Activated CD4-positive, alpha-beta T cell treated with anti-CD3 and anti-CD28 coated beads for 36 hours (primary cell): ENCODE measurements around the gene EHD2. TPM values are rescaled to one million over a fixed set of nuclear protein-coding genes. Genes with fewer than 3 reads are reported as not detected.
"Not testable (repeated sequence)": the region's sequence is repeated elsewhere in the genome, so short reads cannot be mapped to it uniquely, and the experiment has no call there.

Experiments used
- ATAC-seq: fragments of 200-7000 bp; cut with Tn5 transposase; one replicate; pipeline ENCODE4 v1.10.0; 2021; ENCODE audit warnings: mild to moderate bottlenecking, moderate library complexity
- CTCF ChIA-PET: fragments of 350-600 bp; sonication (Branson Sonifier 250); formaldehyde crosslinking; loops from one replicate; lab custom pipeline; 2021; ENCODE audit warnings: antibody characterized with exemption; lab: Charles Lee
- POLR2A ChIA-PET: fragments of 350-600 bp; sonication (Branson Sonifier 250); formaldehyde crosslinking; loops from one replicate; lab custom pipeline; 2021; ENCODE audit warnings: antibody characterized with exemption, inconsistent platforms; lab: Charles Lee
- DNase-seq: peaks from one replicate; pipeline ENCODE4 v3.0.0-alpha.2; 2020
- H3K27ac Mint-ChIP-seq: one replicate; pipeline ENCODE4 v1.8.0; 2021; ENCODE audit warnings: mixed read lengths
- H3K27me3 Mint-ChIP-seq: one replicate; pipeline ENCODE4 v1.8.0; 2021; ENCODE audit warnings: mixed read lengths
- H3K36me3 Mint-ChIP-seq: one replicate; pipeline ENCODE4 v1.8.0; 2021; ENCODE audit warnings: low read depth, mixed read lengths
- H3K4me1 Mint-ChIP-seq: one replicate; pipeline ENCODE4 v1.8.0; 2021; ENCODE audit warnings: mixed read lengths
- H3K4me3 Mint-ChIP-seq: one replicate; pipeline ENCODE4 v1.8.0; 2021; ENCODE audit warnings: mild to moderate bottlenecking, moderate library complexity, mixed read lengths
- H3K9me3 Mint-ChIP-seq: one replicate; pipeline ENCODE4 v1.8.0; 2021; ENCODE audit warnings: low read depth, mixed read lengths
- intact Hi-C, 2 experiments: fragments of 100-400 bp; cut with DNase I in 1 of 2; cut with micrococcal nuclease in 1 of 2; formaldehyde crosslinking; loops; one replicate each; pipeline versions ENCODE4 v1.14.2 to v1.15.1; 2022 to 2024; cut with DNase I, micrococcal nuclease
- total RNA-seq, 2 experiments: library from RNA; stranded (reverse); gene quantifications; one replicate each; pipeline ENCODE4 v1.2.3, GENCODE V29; 2021

The EHD2 gene
- total RNA-seq, 2 experiments from 2014 or later, result 1.6 to 2.5 TPM

DNA sequence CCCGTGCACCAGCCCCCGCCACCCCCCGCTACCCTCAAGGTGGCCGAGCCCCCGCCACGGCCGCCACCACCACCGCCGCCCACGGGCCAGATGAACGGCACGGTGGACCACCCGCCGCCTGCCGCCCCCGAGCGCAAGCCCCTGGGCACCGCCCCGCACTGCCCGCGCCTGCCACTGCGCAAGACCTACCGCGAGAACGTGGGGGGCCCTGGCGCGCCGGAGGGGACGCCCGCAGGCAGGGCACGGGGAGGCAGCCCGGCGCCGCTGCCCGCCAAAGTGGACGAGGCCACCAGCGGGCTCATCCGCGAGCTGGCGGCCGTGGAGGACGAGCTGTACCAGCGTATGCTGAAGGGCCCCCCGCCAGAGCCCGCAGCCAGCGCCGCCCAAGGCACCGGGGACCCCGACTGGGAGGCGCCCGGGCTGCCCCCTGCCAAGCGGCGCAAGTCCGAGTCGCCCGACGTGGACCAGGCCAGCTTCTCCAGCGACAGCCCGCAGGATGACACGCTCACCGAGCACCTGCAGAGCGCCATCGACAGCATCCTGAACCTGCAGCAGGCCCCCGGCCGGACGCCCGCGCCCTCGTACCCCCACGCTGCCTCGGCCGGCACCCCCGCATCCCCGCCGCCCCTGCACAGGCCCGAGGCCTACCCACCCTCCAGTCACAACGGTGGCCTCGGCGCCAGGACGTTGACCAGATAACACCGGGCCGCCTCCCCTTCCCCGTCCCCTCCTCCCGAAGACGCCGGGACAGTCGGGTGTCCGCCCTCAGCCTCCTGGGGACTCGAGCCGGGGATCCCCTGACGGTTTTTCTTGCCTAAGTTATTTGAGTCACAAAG lies 11.3 kb upstream of the EHD2 start:
- H3K9me3 Mint-ChIP-seq, result no peaks in the 10 kb centered on the region
- ChIA-PET POLR2A (interaction anchor here (0.6 kb wide), 1 partner anchor 254 kb away, joined by 3 read pairs; no protein-coding TSS in a partner anchor), CTCF (interaction anchor here (0.6 kb wide), 2 partner anchors 179 to 265 kb away, joined by 3 read pairs; no protein-coding TSS in a partner anchor)
- no peaks in the 10 kb centered on the region for H3K27me3 Mint-ChIP-seq
- peaks cover under 1% of the 10 kb centered on the region for H3K4me1 Mint-ChIP-seq
- H3K27ac Mint-ChIP-seq, result no peak overlapping the region
- H3K4me3 Mint-ChIP-seq, result no peak overlapping the region
- DNase-seq (no peak), ATAC-seq (no peak)
- peaks cover 14% of the 10 kb centered on the region for H3K36me3 Mint-ChIP-seq
- intact Hi-C loops, result loop anchor here in 1 of 2 experiments (10.0 kb wide), 1 partner anchor 407 kb away; no protein-coding TSS in a partner anchor

- no peak for DNase-seq
- no peak for ATAC-seq
- H3K4me3 Mint-ChIP-seq, result no peak overlapping the region
- no peak overlapping the region for H3K27ac Mint-ChIP-seq
- POLR2A ChIA-PET, result no interaction called here
- no peaks in the 10 kb centered on the region for H3K9me3 Mint-ChIP-seq
- intact Hi-C loops, result loop anchor here in 1 of 2 experiments (10.0 kb wide), 1 partner anchor 408 kb away; no protein-coding TSS in a partner anchor
- peaks cover 5% of the 10 kb centered on the region for H3K4me1 Mint-ChIP-seq
- H3K36me3 Mint-ChIP-seq, result peaks cover 14% of the 10 kb centered on the region
- CTCF ChIA-PET, result no interaction called here
- no peaks in the 10 kb centered on the region for H3K27me3 Mint-ChIP-seq
Observed at GRCh38 chr19:47702671-47703070, 10.6 kb upstream of the EHD2 start.

GRCh38 chr19:47703301-47703700 lies 9.9 kb upstream of the EHD2 start:
- ATAC-seq (no peak), DNase-seq (no peak)
- ChIA-PET CTCF (interaction anchor here (1.2 to 1.7 kb wide), 2 partner anchors 10 to 11 kb away, joined by 3 to 6 read pairs; partner anchors contain the start of gene EHD2), POLR2A (interaction anchor here (0.6 kb wide), 1 partner anchor 36 kb away, joined by 6 read pairs; no protein-coding TSS in a partner anchor)
- H3K4me1 Mint-ChIP-seq, result peaks cover 5% of the 10 kb centered on the region
- H3K4me3 Mint-ChIP-seq, result no peak overlapping the region
- H3K27me3 Mint-ChIP-seq, result no peaks in the 10 kb centered on the region
- intact Hi-C loops, result loop anchor here in 1 of 2 experiments (10.0 kb wide), 1 partner anchor 408 kb away; no protein-coding TSS in a partner anchor
- H3K27ac Mint-ChIP-seq, result no peak overlapping the region
- no peaks in the 10 kb centered on the region for H3K9me3 Mint-ChIP-seq
- peaks cover 12% of the 10 kb centered on the region for H3K36me3 Mint-ChIP-seq

DNA sequence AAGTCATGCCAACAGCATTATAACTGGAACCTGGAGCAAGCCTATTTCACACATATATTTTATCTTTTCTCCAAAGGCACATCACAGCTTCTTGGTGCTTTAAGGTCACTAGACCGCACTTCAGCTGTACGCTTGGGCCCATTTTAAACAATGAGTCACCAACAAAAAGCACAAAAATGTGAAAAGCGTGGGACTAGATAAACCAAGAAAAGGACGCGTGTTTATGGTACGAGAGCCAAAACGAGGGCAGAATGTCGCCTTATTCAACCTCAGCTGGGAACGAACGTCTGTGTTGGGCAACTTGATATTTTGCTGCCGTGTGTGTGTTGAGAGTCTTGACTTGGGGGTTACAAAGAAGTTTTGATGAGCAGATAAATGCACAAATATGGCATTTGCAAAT lies 9.2 kb upstream of the EHD2 start:
- ChIA-PET CTCF (interaction anchor here (0.9 to 1.7 kb wide), 4 partner anchors 9 to 87 kb away, joined by 3 to 6 read pairs (median 4); partner anchors contain the start of gene EHD2), POLR2A (no interaction called here)
- no peaks in the 10 kb centered on the region for H3K9me3 Mint-ChIP-seq
- H3K27me3 Mint-ChIP-seq, result no peaks in the 10 kb centered on the region
- no peak for DNase-seq
- H3K4me3 Mint-ChIP-seq, result no peak overlapping the region
- H3K36me3 Mint-ChIP-seq, result peaks cover 9% of the 10 kb centered on the region
- intact Hi-C loops, result loop anchor here in 1 of 2 experiments (10.0 kb wide), 1 partner anchor 409 kb away; no protein-coding TSS in a partner anchor
- H3K4me1 Mint-ChIP-seq, result peaks cover 5% of the 10 kb centered on the region
- no peak overlapping the region for H3K27ac Mint-ChIP-seq
- no peak for ATAC-seq

DNA sequence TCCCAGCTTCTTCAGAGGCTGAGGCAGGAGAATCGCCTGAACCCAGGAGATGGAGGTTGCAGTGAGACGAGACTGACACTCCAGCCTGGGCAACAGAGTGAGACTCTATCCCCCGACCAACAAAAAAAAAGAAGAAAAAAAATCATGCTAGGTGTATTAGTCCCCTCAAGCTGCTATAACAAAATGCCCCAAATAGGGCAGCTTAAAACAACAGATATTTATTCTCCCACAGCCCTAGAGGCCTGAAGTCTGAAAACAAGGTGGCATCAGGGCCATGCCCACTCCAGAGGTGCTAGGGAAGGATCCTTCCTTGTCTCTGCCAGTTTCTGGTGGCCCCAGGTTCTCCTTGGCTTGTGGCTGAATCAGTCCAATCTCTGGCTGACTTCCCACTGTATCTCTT lies 8.6 kb upstream of the EHD2 start:
- Mint-ChIP-seq H3K36me3 (peaks cover 9% of the 10 kb centered on the region), H3K27ac (peak overlapping the region; percentile 19), H3K27me3 (no peaks in the 10 kb centered on the region), H3K4me1 (peaks cover 5% of the 10 kb centered on the region), H3K4me3 (no peak overlapping the region), H3K9me3 (no peaks in the 10 kb centered on the region)
- ATAC-seq (no peak), DNase-seq (no peak)
- intact Hi-C loops, result loop anchor here (5.0 to 10.0 kb wide), 2 partner anchors 410 to 422 kb away; no protein-coding TSS in a partner anchor
- ChIA-PET POLR2A (no interaction called here), CTCF (interaction anchor here (0.9 to 1.7 kb wide), 3 partner anchors 8 to 86 kb away, joined by 3 to 6 read pairs (median 4); partner anchors contain the start of gene EHD2)

DNA sequence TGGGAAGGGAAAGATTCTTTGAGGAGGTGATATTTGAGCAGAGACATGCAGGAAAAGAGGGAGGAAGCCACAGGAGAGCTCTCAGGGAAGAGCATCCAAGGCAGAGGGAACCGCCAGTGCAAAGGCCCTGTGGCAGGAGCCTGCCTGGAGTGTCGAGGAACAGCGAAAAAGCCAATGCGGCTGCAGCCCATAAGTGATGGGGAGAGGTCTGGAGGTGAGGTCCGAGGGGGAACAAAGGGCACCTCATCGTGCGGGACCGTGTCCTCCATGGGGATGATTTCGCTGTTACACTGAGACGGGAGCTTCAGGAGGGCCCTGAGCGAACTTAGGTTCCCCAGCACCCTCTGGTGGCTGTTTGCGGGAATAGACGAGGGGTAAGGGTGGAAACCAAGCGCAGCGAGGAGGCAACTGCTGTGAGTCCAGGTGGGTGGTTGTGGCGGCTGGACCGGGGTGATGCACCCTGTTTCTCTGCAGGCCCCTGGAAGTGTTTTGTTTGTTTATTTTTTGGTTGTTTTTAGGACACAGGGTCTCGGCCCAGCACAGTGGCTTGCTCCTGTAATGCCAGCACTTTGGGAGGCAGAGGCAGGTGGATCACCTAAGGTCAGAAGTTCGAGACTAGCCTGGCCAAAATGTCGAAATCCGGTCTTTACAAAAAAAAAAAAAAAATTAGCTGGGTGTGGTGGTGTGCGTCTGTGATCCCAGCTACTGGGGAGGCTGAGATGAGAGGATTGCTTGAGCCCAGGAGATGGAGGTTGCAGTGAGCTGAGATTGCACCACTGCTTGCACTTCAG lies 5.9 kb upstream of the EHD2 start:
- ATAC-seq (peak; percentile 99), DNase-seq (peak; percentile 91)
- CTCF ChIA-PET, result interaction anchor here (0.5 to 5.0 kb wide), 32 partner anchors 8 to 783 kb away, joined by 3 to 52 read pairs (median 5); partner anchors contain the start of genes C5AR2, KPTN, NAPA and NOP53
- H3K4me3 Mint-ChIP-seq, result no peak overlapping the region
- H3K4me1 Mint-ChIP-seq, result peaks cover 5% of the 10 kb centered on the region
- H3K9me3 Mint-ChIP-seq, result no peaks in the 10 kb centered on the region
- H3K27me3 Mint-ChIP-seq, result peaks cover 8% of the 10 kb centered on the region
- intact Hi-C loops, result loop anchor here (1.0 to 10.0 kb wide), 4 partner anchors 271 to 425 kb away; no protein-coding TSS in a partner anchor
- H3K27ac Mint-ChIP-seq, result no peak overlapping the region
- H3K36me3 Mint-ChIP-seq, result peaks cover 9% of the 10 kb centered on the region
- POLR2A ChIA-PET, result interaction anchor here (1.2 kb wide), 1 partner anchor 271 kb away, joined by 3 read pairs; no protein-coding TSS in a partner anchor

- no peak for ATAC-seq
- intact Hi-C loops, result loop anchor here in 1 of 2 experiments (5.0 kb wide), 1 partner anchor 76 kb away; no protein-coding TSS in a partner anchor
- peaks cover 33% of the 10 kb centered on the region for H3K27me3 Mint-ChIP-seq
- CTCF ChIA-PET, result interaction anchor here (0.6 to 3.7 kb wide), 9 partner anchors 13 to 275 kb away, joined by 3 to 52 read pairs (median 4); partner anchors contain the start of gene NOP53
- POLR2A ChIA-PET, result no interaction called here
- no peak overlapping the region for H3K4me3 Mint-ChIP-seq
- no peaks in the 10 kb centered on the region for H3K36me3 Mint-ChIP-seq
- H3K9me3 Mint-ChIP-seq, result no peaks in the 10 kb centered on the region
- H3K4me1 Mint-ChIP-seq, result peaks cover 10% of the 10 kb centered on the region
- DNase-seq, result no peak
- no peak overlapping the region for H3K27ac Mint-ChIP-seq
Observed at GRCh38 chr19:47711652-47712242, 1.5 kb upstream of the EHD2 start.

GRCh38 chr19:47714339-47714738 lies 1.1 kb downstream of the EHD2 start:
- peaks cover 37% of the 10 kb centered on the region for H3K27me3 Mint-ChIP-seq
- H3K27ac Mint-ChIP-seq, result no peak overlapping the region
- no peak overlapping the region for H3K4me3 Mint-ChIP-seq
- peaks cover 5% of the 10 kb centered on the region for H3K4me1 Mint-ChIP-seq
- no peaks in the 10 kb centered on the region for H3K36me3 Mint-ChIP-seq
- ATAC-seq (no peak), DNase-seq (no peak)
- POLR2A ChIA-PET, result no interaction called here
- CTCF ChIA-PET, result interaction anchor here (0.8 to 3.7 kb wide), 9 partner anchors 8 to 155 kb away, joined by 3 to 52 read pairs (median 4); partner anchors contain the start of gene NOP53
- intact Hi-C loops, result loop anchor here in 1 of 2 experiments (5.0 kb wide), 1 partner anchor 73 kb away; no protein-coding TSS in a partner anchor
- H3K9me3 Mint-ChIP-seq, result no peaks in the 10 kb centered on the region

GRCh38 chr19:47714855-47715254 lies 1.6 kb downstream of the EHD2 start:
- H3K9me3 Mint-ChIP-seq, H3K4me1 Mint-ChIP-seq, POLR2A ChIA-PET, H3K4me3 Mint-ChIP-seq, H3K27ac Mint-ChIP-seq, DNase-seq, ATAC-seq, H3K36me3 Mint-ChIP-seq: not testable (repeated sequence)
- peaks cover 37% of the 10 kb centered on the region for H3K27me3 Mint-ChIP-seq
- intact Hi-C loops, result loop anchor here in 1 of 2 experiments (5.0 kb wide), 1 partner anchor 72 kb away; no protein-coding TSS in a partner anchor
- CTCF ChIA-PET, result interaction anchor here (0.7 to 2.4 kb wide), 4 partner anchors 8 to 75 kb away, joined by 3 to 6 read pairs (median 4); no protein-coding TSS in a partner anchor

- POLR2A ChIA-PET, result no interaction called here
- no peak for DNase-seq
- Mint-ChIP-seq H3K36me3 (no peaks in the 10 kb centered on the region), H3K27me3 (peaks cover 42% of the 10 kb centered on the region), H3K27ac (no peak overlapping the region), H3K4me3 (no peak overlapping the region), H3K9me3 (no peaks in the 10 kb centered on the region), H3K4me1 (peaks cover 5% of the 10 kb centered on the region)
- intact Hi-C loops, result no loop called here
- CTCF ChIA-PET, result interaction anchor here (0.5 to 1.5 kb wide), 5 partner anchors 9 to 107 kb away, joined by 3 to 4 read pairs (median 4); partner anchors contain the start of gene NOP53
- no peak for ATAC-seq
Observed at GRCh38 chr19:47716270-47716937, 3.2 kb downstream of the EHD2 start.
